Natural killer cell treated with Interleukin-12 subunit alpha and Interleukin-12 subunit beta and Interleukin-15 and Interleukin-18, amount 100 ng/mL, for 72 hours (primary cell): ENCODE results near the gene RFWD3. TPM values are rescaled to one million over a fixed set of nuclear protein-coding genes. Genes with fewer than 3 reads are reported as not detected.

Experiments used
- ATAC-seq, 2 donors: fragments of 150-1000 bp; cut with Tn5 transposase in 1 of 2; sonication (Bioruptor Pico), chemical (Tn5 transposase) in 1 of 2; 2 replicates each; pipeline ENCODE4 v1.10.0; 2021
- DNase-seq: peaks from one replicate; pipeline ENCODE4 v3.0.0; 2022; ENCODE audit warnings: low spot score
- H3K27ac Mint-ChIP-seq, 2 donors: 1 replicate in 1 of 2; 2 replicates in 1 of 2; pipeline ENCODE4 v1.8.0; 2022; ENCODE audit warnings: mixed read lengths in 2 of 2, mild to moderate bottlenecking in 1 of 2, moderate library complexity in 1 of 2
- H3K27me3 Mint-ChIP-seq, 2 donors: 1 replicate in 1 of 2; 2 replicates in 1 of 2; pipeline ENCODE4 v1.8.0; 2022; ENCODE audit warnings: mixed read lengths in 2 of 2
- H3K36me3 Mint-ChIP-seq: one replicate; pipeline ENCODE4 v1.8.0; 2022; ENCODE audit warnings: mixed read lengths
- H3K4me1 Mint-ChIP-seq, 2 donors: 1 replicate in 1 of 2; 2 replicates in 1 of 2; pipeline ENCODE4 v1.8.0; 2022; ENCODE audit warnings: low read depth in 2 of 2, mixed read lengths in 2 of 2, mild to moderate bottlenecking in 1 of 2
- H3K4me3 Mint-ChIP-seq: one replicate; pipeline ENCODE4 v1.8.0; 2022; ENCODE audit warnings: mixed read lengths
- H3K9me3 Mint-ChIP-seq: 2 replicates; pipeline ENCODE4 v1.8.0; 2022; ENCODE audit warnings: mixed read lengths
- total RNA-seq, 2 donors: library from RNA; stranded (reverse); gene quantifications; one replicate each; pipeline ENCODE4 v1.2.3, GENCODE V29; 2022

Gene RFWD3
- total RNA-seq, 2 donors from 2014 or later, result 76.7 to 148 TPM

DNA sequence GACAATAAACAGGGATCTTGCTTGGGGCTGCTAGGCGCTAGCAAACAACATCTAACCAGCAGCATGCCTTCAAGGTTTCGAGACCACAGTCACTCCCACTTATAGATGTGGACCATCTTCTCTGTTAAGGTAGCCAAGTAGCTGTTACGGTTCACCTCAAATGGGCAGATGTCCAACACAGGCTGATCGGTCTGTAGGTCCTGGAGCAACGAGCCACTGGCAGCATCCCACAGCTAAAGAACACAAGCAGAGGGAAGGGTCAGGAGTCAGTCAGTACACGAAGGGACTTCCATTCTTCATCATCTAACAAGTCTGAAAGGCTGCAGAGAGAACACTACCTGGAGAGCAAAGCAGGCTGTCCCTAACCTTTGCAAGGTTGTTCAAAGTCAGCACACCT lies 42.8 kb downstream of the RFWD3 start:
- no peak for ATAC-seq
- Mint-ChIP-seq H3K36me3 (peaks cover 31% of the 10 kb centered on the region), H3K4me1 (peaks cover 30 to 40% of the 10 kb centered on the region in 2 donors), H3K4me3 (no peak overlapping the region), H3K27me3 (no peaks in the 10 kb centered on the region), H3K27ac (peak overlapping the region in 1 of 2 donors; percentile 63), H3K9me3 (no peaks in the 10 kb centered on the region)
- no peak for DNase-seq

DNA sequence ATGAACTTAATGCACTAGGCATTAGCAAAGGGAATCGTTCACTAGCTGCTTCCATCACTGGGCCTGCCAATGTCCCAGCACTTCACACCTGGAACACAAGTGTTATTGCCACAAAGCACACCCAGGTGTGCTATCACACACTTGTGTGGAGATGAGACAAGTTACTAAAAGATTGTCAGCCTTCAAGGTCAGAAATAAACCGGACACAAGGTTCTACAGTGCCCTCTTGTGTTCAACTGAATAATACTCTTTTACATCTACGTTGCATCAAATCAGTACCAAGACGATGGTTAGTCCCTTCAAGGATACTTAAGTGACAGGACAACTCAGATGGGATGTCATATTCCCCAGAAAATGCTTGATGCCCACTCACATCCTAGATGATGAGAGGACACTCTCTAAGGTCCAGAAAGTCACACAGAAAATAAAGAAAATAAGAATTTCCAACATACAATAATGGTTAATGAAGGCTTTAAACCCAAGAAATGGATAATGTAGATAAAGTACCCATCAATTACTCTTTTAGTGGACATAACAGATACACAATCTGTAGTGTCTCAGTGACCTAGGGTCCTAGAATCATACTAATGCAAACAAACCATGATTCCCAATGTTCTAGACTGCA lies 43.4 kb downstream of the RFWD3 start:
- Mint-ChIP-seq H3K27ac (peak overlapping the region; percentile 30 to 63), H3K27me3 (no peaks in the 10 kb centered on the region), H3K9me3 (no peaks in the 10 kb centered on the region), H3K36me3 (peaks cover 27% of the 10 kb centered on the region), H3K4me1 (peaks cover 27 to 36% of the 10 kb centered on the region in 2 donors), H3K4me3 (no peak overlapping the region)
- ATAC-seq, result peak in 1 of 2 donors; percentile 40
- DNase-seq, result no peak

DNA sequence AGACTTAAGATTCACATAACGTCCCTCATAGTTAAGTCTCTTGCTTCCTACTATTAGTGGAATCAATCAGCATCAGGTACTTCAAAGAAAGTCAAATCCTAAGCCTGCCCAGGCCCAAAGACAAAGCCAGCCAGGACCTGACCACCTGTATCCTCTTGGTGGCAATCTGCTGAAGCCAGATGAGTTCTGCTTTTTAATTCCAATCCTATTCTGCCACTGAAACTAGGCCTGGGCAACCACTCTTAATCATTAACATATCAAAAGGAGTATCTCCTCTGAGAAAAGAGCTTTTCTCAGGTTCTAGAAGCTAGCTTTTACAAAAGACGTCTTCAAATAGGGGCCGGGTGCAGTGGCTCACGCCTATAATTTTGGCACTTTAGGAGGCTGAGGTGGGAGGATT lies 44.7 kb downstream of the RFWD3 start:
- ATAC-seq (no peak), DNase-seq (no peak)
- no peak overlapping the region for H3K4me3 Mint-ChIP-seq
- no peaks in the 10 kb centered on the region for H3K27me3 Mint-ChIP-seq
- H3K4me1 Mint-ChIP-seq, result peaks cover 29 to 34% of the 10 kb centered on the region in 2 donors
- H3K36me3 Mint-ChIP-seq, result peaks cover 26% of the 10 kb centered on the region
- no peaks in the 10 kb centered on the region for H3K9me3 Mint-ChIP-seq
- H3K27ac Mint-ChIP-seq, result no peak overlapping the region

DNA sequence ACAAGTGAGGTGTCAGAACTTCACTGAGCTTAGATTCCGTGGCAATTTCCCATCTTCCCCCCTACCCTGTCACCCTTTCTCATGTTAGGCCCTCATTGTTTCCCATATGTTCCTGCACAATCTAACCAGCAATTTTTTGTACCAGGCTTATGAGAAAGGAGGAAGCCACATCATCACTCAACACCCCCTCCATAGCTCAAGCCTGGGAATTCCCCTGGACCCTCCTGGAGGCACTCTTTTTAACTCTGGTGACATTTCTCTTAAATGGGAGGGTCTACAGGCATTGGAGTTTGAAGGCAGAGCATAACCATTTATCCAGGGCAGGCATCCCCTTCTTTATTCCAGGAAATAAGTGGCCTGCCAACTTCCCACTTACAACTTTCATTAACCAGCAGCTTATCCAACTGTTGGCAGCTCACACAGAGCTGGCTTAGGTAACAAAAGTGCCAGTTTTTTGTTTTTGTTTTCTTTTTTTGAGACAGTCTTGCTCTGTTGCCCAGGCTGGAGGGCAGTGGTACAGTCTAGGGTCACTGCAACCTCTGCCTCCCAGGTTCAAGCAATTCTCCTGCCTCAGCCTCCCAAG lies 49.4 kb downstream of the RFWD3 start:
- Mint-ChIP-seq H3K4me3 (no peak overlapping the region), H3K27ac (peak overlapping the region; percentile 40 to 44), H3K27me3 (no peaks in the 10 kb centered on the region), H3K36me3 (peaks cover 9% of the 10 kb centered on the region), H3K9me3 (no peaks in the 10 kb centered on the region), H3K4me1 (peaks cover 13 to 15% of the 10 kb centered on the region in 2 donors)
- no peak for DNase-seq
- peak in 1 of 2 donors; percentile 59 for ATAC-seq

DNA sequence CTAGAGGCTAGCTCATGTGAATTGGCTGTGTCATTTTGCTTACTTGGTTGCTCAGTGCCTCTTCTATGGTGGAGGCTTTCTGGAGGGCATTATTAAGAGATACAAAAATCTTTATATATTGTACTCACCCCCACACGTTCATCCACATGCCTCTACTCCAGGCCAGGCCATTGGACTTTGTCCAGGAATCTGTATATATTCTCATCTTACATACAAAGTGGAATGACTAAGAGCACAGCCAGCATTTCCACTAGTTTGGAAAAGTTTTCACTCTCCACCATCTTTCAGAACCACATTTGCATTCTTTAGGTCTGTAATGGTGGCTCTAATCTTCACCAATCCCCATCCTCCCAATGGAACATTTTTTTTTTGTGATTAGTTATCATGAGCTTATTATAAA lies 55.0 kb downstream of the RFWD3 start:
- H3K36me3 Mint-ChIP-seq, result no peaks in the 10 kb centered on the region
- H3K27ac Mint-ChIP-seq, result no peak overlapping the region
- H3K27me3 Mint-ChIP-seq, result no peaks in the 10 kb centered on the region
- H3K9me3 Mint-ChIP-seq, result no peaks in the 10 kb centered on the region
- no peak overlapping the region for H3K4me3 Mint-ChIP-seq
- no peak for ATAC-seq
- DNase-seq, result no peak
- H3K4me1 Mint-ChIP-seq, result peaks cover 6 to 11% of the 10 kb centered on the region in 2 donors

DNA sequence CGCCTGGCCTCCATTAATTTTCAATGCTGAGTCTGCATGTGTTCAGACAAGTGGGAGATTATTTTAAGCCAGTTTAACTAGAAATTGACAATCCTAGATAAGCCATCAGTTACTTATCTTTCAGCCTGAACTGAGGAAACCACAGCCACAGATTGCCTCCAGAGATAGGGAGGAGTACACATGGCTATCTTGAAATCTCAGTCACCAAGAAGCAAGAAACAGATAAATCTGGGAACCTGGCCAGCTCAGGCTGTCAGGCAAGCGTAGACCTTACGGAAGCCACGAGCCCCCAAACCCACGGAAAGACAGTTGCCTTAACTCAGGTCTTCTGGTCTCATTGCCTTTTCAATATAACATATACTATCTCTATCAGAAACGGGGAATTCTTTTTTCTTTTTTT lies 57.7 kb downstream of the RFWD3 start:
- Mint-ChIP-seq H3K9me3 (no peaks in the 10 kb centered on the region), H3K4me1 (peaks cover 26 to 31% of the 10 kb centered on the region in 2 donors), H3K27me3 (no peaks in the 10 kb centered on the region), H3K36me3 (peaks cover 5% of the 10 kb centered on the region), H3K4me3 (no peak overlapping the region), H3K27ac (no peak overlapping the region)
- no peak for ATAC-seq
- DNase-seq, result no peak

DNA sequence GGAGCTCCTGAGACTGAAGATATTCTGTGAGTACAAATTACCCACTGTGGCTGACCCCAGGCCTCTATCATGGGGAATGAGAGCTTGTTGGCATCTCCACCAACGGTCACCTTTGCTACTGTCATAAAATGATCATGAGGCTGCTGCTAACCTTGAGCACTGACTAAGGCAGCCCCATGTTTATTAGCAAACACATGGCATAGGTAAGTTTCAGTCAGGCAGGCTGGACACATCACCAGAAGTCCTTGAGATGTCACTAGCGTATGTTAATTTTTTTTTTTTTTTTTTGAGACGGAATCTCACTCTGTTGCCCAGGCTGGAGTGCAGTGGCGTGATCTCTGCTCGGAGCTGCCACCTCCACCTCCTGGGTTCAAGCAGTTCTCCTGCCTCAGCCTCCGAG lies 58.3 kb downstream of the RFWD3 start:
- no peaks in the 10 kb centered on the region for H3K9me3 Mint-ChIP-seq
- DNase-seq (no peak), ATAC-seq (no peak)
- peaks cover 5% of the 10 kb centered on the region for H3K36me3 Mint-ChIP-seq
- no peaks in the 10 kb centered on the region for H3K27me3 Mint-ChIP-seq
- peaks cover 32 to 36% of the 10 kb centered on the region in 2 donors for H3K4me1 Mint-ChIP-seq
- peak overlapping the region; percentile 98 for H3K4me3 Mint-ChIP-seq
- no peak overlapping the region for H3K27ac Mint-ChIP-seq

DNA sequence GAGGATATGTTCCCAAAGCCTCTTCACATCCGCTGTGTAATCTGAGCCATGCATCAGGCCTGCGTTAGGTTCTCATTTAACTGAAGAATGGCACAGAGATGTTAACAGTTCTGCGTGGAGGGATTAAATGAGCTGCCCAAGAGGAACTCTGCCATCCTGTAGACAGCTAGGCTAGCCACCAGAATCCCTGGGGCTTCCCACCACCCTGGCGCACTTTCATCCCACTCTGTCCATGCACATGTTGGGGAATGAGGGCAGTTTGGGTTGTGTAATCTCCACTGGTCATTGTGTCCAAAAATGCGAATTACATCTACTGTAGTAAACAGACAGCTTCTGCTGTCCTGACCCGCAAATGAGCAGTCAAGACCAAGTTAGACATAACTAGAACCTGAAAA lies 58.7 kb downstream of the RFWD3 start:
- Mint-ChIP-seq H3K27me3 (no peaks in the 10 kb centered on the region), H3K9me3 (no peaks in the 10 kb centered on the region), H3K27ac (peak overlapping the region; percentile 90 to 93), H3K4me1 (peaks cover 33 to 38% of the 10 kb centered on the region in 2 donors), H3K36me3 (peaks cover 5% of the 10 kb centered on the region), H3K4me3 (peak overlapping the region; percentile 98)
- ATAC-seq, result no peak
- DNase-seq, result no peak

DNA sequence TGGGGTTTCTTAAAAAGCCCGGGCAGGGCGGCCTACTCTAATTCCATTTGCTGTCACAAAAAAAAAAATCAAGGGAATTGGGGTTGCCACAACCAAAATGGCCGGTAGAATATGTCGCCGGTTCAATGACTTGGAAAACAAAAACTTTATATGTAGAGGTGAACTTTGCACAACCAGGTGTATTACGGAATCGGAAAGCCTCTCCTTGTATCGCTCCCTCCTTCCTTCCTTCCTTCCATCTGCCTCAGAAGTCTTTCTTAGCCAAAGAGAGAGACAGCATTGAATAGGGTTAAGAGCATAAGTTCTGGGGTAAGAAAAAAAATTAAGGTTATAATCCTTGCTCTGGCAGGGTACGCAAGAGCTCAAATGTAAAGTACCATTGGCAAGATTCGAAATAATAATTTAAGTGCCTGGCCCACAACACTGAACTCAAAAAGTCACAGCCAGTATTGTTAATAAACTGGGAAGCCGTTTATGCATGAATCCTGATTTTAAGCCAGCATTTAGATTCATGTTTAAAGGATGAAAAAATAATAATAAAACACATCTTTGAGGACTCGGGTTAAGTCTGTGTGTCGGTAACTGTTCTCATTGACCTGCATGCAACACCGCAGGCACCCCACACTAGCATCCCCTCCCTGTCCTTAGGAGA lies 59.2 kb downstream of the RFWD3 start:
- Mint-ChIP-seq H3K4me1 (peaks cover 37 to 42% of the 10 kb centered on the region in 2 donors), H3K27me3 (no peaks in the 10 kb centered on the region)

DNA sequence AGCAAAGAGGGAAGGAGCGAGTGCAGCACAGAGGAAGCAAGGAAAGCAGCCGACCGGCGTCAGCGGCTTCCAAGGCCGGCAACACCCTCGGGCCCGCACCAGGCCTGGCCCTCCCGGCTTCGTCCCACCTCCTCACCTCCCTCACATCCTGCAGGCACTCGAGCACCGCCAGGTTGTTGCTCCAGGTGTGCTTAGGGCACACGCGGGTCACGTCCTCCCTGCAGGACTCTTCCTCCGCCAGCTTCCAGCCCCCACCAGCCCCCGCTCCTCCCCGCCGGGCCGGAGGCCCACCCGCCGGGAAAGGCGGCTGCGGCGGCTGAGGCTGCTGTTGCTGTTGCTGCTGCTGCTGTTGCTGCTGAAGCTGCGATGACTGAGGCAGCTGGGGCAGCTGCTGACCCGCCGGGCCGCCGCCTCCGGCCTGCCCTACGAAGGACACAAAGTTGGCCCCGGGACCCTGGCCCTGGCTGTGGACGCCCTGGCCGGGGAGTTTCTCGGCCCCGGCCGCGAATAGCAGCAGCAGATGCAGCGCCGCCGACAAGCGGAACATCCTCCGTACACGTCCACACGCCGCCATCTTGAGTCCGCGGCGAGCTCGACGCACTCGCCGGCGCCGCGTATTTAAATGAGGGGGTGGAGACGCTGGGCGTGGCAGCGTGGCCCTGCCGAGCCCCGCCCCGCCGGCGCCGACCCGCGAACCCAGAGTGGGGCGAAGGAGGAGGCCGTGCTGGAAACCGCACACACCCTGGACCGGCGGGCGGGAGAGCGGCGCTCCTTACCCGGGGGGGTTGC lies 60.0 kb downstream of the RFWD3 start, which contains the start of gene GLG1:
TSS of gene GLG1 (minus strand) at position 594 of the 789 bp plus-strand sequence. CDS start at position 574, 20 bp downstream.
- peak within 1 kb of the TSS; percentile 98 for H3K4me3 Mint-ChIP-seq
- peaks cover 5% of the 10 kb centered on the region for H3K36me3 Mint-ChIP-seq
- no peaks in the 10 kb centered on the region for H3K9me3 Mint-ChIP-seq
- H3K27me3 Mint-ChIP-seq, result no peaks in the 10 kb centered on the region
- ATAC-seq (peak; percentile 98), DNase-seq (peak; percentile 94)
- H3K27ac Mint-ChIP-seq, result peak within 1 kb of the TSS; percentile 90 to 99
- peaks cover 37 to 44% of the 10 kb centered on the region in 2 donors for H3K4me1 Mint-ChIP-seq

More for the DNA sequence above, 59.2 kb downstream of the RFWD3 start:
- H3K27ac Mint-ChIP-seq, result peak overlapping the region; percentile 90 to 93
- peak overlapping the region; percentile 98 for H3K4me3 Mint-ChIP-seq
- ATAC-seq, result no peak
- no peaks in the 10 kb centered on the region for H3K9me3 Mint-ChIP-seq
- DNase-seq, result no peak
- peaks cover 5% of the 10 kb centered on the region for H3K36me3 Mint-ChIP-seq

DNA sequence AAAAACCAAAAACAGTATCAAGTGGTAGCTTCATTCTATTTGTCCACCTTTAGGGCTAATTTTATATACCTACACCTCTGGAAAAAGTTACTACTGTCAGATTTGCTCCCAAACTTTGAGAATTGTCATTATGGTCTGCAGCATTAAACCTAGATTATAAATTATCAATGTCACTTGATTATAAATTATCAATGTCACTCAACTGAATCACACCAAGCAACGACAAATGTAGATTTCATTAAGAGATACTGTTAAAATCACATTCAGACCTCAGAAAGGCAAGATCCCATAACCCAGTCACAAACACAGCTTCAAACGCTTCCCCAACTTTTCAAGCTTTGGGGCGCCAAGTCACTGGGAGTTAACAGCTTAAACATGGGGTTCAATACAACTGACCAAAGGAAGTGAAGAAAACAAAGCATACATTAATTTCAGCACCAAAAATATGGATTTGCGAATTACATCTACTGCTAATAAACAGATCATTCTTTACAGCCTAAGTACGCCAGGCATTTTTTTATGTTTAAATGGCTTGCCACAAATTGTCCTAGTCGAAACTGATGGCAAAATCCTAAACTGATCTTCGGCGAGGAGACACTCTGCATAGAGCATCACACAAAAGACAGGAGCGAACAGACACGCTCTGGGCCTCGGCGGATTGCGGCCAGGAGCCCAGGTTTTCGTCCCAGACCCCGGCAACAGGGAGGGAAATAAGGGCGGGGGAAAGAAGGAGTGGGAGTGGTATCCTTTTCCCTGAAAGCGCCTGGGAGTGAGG lies 60.7 kb downstream of the RFWD3 start:
- Mint-ChIP-seq H3K36me3 (peaks cover 5% of the 10 kb centered on the region), H3K4me3 (peak overlapping the region; percentile 98), H3K27ac (peak overlapping the region; percentile 90 to 99), H3K9me3 (no peaks in the 10 kb centered on the region), H3K27me3 (no peaks in the 10 kb centered on the region), H3K4me1 (peaks cover 39 to 52% of the 10 kb centered on the region in 2 donors)
- no peak for DNase-seq
- ATAC-seq, result no peak

DNA sequence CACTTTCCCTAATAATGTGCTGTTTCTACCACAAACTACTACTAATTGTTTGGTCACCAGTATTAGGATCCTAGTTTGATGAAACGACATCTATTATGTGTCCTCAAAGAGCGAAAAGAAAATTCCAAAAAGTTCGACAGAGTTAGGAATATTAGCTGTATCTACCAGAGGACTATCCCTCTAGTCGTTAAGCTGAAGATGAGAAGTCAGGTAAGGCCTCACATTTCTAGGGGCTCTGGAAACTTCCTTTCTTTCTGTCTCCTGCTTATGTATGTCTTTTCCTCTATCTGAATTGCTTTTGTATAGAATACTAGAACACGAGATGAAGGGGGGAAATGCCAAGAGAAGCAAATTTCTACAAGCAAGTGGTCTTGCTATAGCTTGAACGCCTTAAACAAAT lies 61.3 kb downstream of the RFWD3 start:
- Mint-ChIP-seq H3K36me3 (peaks cover 5% of the 10 kb centered on the region), H3K4me3 (peak overlapping the region; percentile 98), H3K27me3 (no peaks in the 10 kb centered on the region), H3K9me3 (no peaks in the 10 kb centered on the region), H3K27ac (peak overlapping the region; percentile 90 to 99), H3K4me1 (peaks cover 45 to 56% of the 10 kb centered on the region in 2 donors)
- ATAC-seq (no peak), DNase-seq (no peak)

DNA sequence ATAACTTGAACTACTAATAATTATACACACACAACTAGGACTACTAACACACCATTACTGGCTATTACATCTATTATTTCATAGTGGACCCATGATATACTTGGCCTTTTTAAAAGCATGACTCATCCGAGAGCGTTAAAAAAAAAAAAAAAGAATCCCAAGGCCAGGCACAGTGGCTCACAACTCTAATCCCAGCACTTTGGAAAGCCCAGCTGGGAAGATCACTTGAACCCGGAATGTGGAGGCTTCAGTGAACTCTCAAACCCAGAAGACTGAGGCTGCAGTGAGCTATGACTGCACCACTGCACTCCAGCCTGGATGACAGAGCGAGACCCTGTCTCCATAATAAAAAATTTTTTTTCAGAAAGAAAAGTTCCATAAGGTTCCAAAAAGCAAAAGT lies 62.8 kb downstream of the RFWD3 start:
- Mint-ChIP-seq H3K4me3 (peak overlapping the region; percentile 18), H3K9me3 (no peaks in the 10 kb centered on the region), H3K4me1 (peaks cover 60 to 64% of the 10 kb centered on the region in 2 donors), H3K36me3 (peaks cover 5% of the 10 kb centered on the region), H3K27ac (peak overlapping the region in 1 of 2 donors; percentile 99), H3K27me3 (no peaks in the 10 kb centered on the region)
- ATAC-seq (no peak), DNase-seq (no peak)
